ENCODE results near the gene POLDIP3.
A peak's percentile ranks its signal among the peaks of the same experiment; 100 is the strongest.

Gene POLDIP3

DNA sequence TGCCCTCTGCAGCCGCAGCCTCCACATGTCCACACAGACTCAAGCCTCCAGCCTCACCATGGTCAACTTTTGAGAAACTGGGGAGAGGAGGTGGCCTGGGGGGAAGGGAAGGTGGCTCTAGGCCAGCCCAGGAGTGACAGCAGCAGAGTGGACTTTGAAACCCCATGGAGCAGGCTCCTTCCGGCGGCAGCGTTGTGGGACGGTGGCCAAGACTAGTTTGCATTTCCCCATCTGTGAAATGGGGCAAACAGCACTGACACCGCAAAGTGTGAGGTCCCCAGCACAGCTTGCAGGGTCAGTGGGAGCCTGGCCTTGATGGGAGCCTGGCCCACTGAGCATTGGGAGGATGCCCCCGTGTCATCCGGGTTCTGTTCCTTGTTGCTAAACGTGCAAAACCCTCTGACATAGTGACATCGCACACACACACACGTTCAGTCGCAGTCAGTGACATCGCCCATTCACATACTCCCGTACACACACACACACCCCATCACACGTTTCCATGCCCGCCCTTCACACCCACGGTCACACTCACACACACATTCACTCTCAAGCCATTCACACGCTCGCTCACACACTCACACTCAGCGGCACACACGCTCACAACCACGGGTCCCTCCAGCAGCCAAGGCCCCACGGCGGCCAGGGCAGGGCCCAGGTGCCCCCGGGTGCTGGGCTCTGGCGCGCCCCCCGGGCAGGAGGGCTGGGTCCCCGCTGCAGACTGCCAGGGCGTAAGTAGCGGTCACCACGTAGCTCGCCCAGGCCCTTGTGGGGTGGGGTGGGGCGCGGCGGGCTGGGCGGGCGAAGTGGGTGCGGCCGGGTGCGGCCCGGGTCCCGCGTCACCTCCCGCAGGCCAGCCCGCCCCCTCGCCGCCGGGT is 33.9 kb upstream of the POLDIP3 start (continued):
- TF ChIP-seq ZNF433 (tag by site-specific recombination; IDR thresholded peaks at IDR 0.05; ENCODE audit: low read depth) = no peak
- TF ChIP-seq ZNF292 (tag by site-specific recombination; IDR thresholded peaks at IDR 0.05; ENCODE audit: borderline replicate concordance, low read depth) = no peak
- TF ChIP-seq, protein P1, sequence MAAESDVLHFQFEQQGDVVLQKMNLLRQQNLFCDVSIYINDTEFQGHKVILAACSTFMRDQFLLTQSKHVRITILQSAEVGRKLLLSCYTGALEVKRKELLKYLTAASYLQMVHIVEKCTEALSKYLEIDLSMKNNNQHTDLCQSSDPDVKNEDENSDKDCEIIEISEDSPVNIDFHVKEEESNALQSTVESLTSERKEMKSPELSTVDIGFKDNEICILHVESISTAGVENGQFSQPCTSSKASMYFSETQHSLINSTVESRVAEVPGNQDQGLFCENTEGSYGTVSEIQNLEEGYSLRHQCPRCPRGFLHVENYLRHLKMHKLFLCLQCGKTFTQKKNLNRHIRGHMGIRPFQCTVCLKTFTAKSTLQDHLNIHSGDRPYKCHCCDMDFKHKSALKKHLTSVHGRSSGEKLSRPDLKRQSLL (tag by site-specific recombination; IDR thresholded peaks at IDR 0.05) = no peak
- no peak for TF ChIP-seq ZNF529 (tag by site-specific recombination; IDR thresholded peaks at IDR 0.05; ENCODE audit: insufficient replicate concordance)
- TF ChIP-seq ZFP69B (tag by site-specific recombination; IDR thresholded peaks at IDR 0.05) = no peak
- TF ChIP-seq, protein P2, sequence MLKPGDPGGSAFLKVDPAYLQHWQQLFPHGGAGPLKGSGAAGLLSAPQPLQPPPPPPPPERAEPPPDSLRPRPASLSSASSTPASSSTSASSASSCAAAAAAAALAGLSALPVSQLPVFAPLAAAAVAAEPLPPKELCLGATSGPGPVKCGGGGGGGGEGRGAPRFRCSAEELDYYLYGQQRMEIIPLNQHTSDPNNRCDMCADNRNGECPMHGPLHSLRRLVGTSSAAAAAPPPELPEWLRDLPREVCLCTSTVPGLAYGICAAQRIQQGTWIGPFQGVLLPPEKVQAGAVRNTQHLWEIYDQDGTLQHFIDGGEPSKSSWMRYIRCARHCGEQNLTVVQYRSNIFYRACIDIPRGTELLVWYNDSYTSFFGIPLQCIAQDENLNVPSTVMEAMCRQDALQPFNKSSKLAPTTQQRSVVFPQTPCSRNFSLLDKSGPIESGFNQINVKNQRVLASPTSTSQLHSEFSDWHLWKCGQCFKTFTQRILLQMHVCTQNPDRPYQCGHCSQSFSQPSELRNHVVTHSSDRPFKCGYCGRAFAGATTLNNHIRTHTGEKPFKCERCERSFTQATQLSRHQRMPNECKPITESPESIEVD (tag by site-specific recombination; IDR thresholded peaks at IDR 0.05) = no peak
- peak; percentile 91 for TF ChIP-seq KLF7 (tag by site-specific recombination; IDR thresholded peaks at IDR 0.05; ENCODE audit: borderline replicate concordance)
- no peak for TF ChIP-seq SCRT2 (tag by site-specific recombination; IDR thresholded peaks at IDR 0.05)
- peak; percentile 99 for TF ChIP-seq KLF1 (tag by site-specific recombination; IDR thresholded peaks at IDR 0.05)
- TF ChIP-seq, protein P3, sequence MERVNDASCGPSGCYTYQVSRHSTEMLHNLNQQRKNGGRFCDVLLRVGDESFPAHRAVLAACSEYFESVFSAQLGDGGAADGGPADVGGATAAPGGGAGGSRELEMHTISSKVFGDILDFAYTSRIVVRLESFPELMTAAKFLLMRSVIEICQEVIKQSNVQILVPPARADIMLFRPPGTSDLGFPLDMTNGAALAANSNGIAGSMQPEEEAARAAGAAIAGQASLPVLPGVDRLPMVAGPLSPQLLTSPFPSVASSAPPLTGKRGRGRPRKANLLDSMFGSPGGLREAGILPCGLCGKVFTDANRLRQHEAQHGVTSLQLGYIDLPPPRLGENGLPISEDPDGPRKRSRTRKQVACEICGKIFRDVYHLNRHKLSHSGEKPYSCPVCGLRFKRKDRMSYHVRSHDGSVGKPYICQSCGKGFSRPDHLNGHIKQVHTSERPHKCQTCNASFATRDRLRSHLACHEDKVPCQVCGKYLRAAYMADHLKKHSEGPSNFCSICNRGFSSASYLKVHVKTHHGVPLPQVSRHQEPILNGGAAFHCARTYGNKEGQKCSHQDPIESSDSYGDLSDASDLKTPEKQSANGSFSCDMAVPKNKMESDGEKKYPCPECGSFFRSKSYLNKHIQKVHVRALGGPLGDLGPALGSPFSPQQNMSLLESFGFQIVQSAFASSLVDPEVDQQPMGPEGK (tag by site-specific recombination; IDR thresholded peaks at IDR 0.05) = peak; percentile 93
- TF ChIP-seq HOXA7 (CRISPR knock-in tag; IDR thresholded peaks at IDR 0.05; ENCODE audit: borderline replicate concordance) = no peak
- TF ChIP-seq, protein P4, sequence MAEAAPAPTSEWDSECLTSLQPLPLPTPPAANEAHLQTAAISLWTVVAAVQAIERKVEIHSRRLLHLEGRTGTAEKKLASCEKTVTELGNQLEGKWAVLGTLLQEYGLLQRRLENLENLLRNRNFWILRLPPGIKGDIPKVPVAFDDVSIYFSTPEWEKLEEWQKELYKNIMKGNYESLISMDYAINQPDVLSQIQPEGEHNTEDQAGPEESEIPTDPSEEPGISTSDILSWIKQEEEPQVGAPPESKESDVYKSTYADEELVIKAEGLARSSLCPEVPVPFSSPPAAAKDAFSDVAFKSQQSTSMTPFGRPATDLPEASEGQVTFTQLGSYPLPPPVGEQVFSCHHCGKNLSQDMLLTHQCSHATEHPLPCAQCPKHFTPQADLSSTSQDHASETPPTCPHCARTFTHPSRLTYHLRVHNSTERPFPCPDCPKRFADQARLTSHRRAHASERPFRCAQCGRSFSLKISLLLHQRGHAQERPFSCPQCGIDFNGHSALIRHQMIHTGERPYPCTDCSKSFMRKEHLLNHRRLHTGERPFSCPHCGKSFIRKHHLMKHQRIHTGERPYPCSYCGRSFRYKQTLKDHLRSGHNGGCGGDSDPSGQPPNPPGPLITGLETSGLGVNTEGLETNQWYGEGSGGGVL (tag by site-specific recombination; IDR thresholded peaks at IDR 0.05) = peak; percentile 38; the same call in 1 of the 2 replicates
- TF ChIP-seq ZFP3 (tag by site-specific recombination; IDR thresholded peaks at IDR 0.05; ENCODE audit: low read depth) = no peak
- TF ChIP-seq, protein P5, sequence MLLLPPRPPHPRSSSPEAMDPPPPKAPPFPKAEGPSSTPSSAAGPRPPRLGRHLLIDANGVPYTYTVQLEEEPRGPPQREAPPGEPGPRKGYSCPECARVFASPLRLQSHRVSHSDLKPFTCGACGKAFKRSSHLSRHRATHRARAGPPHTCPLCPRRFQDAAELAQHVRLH (tag by site-specific recombination; IDR thresholded peaks at IDR 0.05) = 0 out of 2 replicates have a peak, but pooled peaks have one; percentile 36
- no peak for TF ChIP-seq ZNF223 (tag by site-specific recombination; IDR thresholded peaks at IDR 0.05)
- no peak for TF ChIP-seq TRIM28 (IDR thresholded peaks at IDR 0.05; ENCODE audit: borderline replicate concordance, low read length)
- TF ChIP-seq, protein P6, sequence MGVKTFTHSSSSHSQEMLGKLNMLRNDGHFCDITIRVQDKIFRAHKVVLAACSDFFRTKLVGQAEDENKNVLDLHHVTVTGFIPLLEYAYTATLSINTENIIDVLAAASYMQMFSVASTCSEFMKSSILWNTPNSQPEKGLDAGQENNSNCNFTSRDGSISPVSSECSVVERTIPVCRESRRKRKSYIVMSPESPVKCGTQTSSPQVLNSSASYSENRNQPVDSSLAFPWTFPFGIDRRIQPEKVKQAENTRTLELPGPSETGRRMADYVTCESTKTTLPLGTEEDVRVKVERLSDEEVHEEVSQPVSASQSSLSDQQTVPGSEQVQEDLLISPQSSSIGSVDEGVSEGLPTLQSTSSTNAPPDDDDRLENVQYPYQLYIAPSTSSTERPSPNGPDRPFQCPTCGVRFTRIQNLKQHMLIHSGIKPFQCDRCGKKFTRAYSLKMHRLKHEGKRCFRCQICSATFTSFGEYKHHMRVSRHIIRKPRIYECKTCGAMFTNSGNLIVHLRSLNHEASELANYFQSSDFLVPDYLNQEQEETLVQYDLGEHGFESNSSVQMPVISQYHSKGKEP (tag by site-specific recombination; IDR thresholded peaks at IDR 0.05) = no peak
- TF ChIP-seq ZSCAN30 (tag by site-specific recombination; IDR thresholded peaks at IDR 0.05) = no peak
- TF ChIP-seq SALL2 (tag by site-specific recombination; IDR thresholded peaks at IDR 0.05; ENCODE audit: borderline replicate concordance) = no peak
- no peak for TF ChIP-seq ZNF19 (tag by site-specific recombination; IDR thresholded peaks at IDR 0.05; ENCODE audit: low read depth)
- TF ChIP-seq ZNF311 (tag by site-specific recombination; IDR thresholded peaks at IDR 0.05; ENCODE audit: borderline replicate concordance) = no peak
- TF ChIP-seq, protein P7, sequence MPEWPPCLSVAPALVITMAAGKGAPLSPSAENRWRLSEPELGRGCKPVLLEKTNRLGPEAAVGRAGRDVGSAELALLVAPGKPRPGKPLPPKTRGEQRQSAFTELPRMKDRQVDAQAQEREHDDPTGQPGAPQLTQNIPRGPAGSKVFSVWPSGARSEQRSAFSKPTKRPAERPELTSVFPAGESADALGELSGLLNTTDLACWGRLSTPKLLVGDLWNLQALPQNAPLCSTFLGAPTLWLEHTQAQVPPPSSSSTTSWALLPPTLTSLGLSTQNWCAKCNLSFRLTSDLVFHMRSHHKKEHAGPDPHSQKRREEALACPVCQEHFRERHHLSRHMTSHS (tag by site-specific recombination; IDR thresholded peaks at IDR 0.05) = no peak
- TF ChIP-seq SETDB1 (IDR thresholded peaks at IDR 0.05; ENCODE audit: insufficient read length, low read length) = no peak
- TF ChIP-seq FEZF1 (tag by site-specific recombination; IDR thresholded peaks at IDR 0.05) = no peak
- TF ChIP-seq ZNF610 (tag by site-specific recombination; IDR thresholded peaks at IDR 0.05; ENCODE audit: borderline replicate concordance) = no peak
- no peak for TF ChIP-seq ZSCAN23 (tag by site-specific recombination; IDR thresholded peaks at IDR 0.05)
- no peak for TF ChIP-seq GLI2 (tag by site-specific recombination; IDR thresholded peaks at IDR 0.05; ENCODE audit: borderline replicate concordance, low read depth)
- no peak for TF ChIP-seq ZNF501 (tag by site-specific recombination; IDR thresholded peaks at IDR 0.05)

Data from HEK293 (cell line).